Hematopoietic multipotent progenitor cell (in vitro differentiated cells): ENCODE measurements around the gene TLK1. TPM values are rescaled to one million over a fixed set of nuclear protein-coding genes. Genes with fewer than 3 reads are reported as not detected.
A peak's percentile ranks its signal among the peaks of the same experiment; 100 is the strongest.

Experiments
- DNase-seq, 3 donors: peaks; one replicate each; pipeline ENCODE4 v3.0.0-alpha.2; 2011 to 2015; ENCODE audit warnings: low read depth in 2 of 3, low spot score in 2 of 3
- total RNA-seq: library from RNA; depleted of rRNA; stranded (reverse); fragments of >200 nt; gene quantifications from one replicate; pipeline ENCODE4 v1.2.3, GENCODE V29; 2012

TLK1 gene
- total RNA-seq, 1 donor = 8.6 TPM

- peak in 1 of 3 donors; percentile 46 for DNase-seq
These were observed 189.6 kb downstream of the TLK1 start for GRCh38 chr2:170971071-170971470.

- DNase-seq = no peak
These were observed 190.7 kb downstream of the TLK1 start for GRCh38 chr2:170969872-170970496.

- DNase-seq = no peak
These were observed 191.7 kb downstream of the TLK1 start for GRCh38 chr2:170969030-170969429.

- DNase-seq = no peak
These were observed 192.3 kb downstream of the TLK1 start for GRCh38 chr2:170968205-170969003.

GRCh38 chr2:170967553-170967952 lies 193.1 kb downstream of the TLK1 start:
- no peak for DNase-seq

- DNase-seq = peak in 1 of 3 donors; percentile 27
These were observed 193.9 kb downstream of the TLK1 start for GRCh38 chr2:170966648-170967396.

- no peak for DNase-seq
These were observed 195.1 kb downstream of the TLK1 start for GRCh38 chr2:170965446-170966225.

GRCh38 chr2:170963386-170963785 lies 197.3 kb downstream of the TLK1 start:
- DNase-seq = no peak

- no peak for DNase-seq
These were observed 206.8 kb downstream of the TLK1 start for GRCh38 chr2:170953941-170954340.

GRCh38 chr2:170950221-170950761 lies 210.4 kb downstream of the TLK1 start:
- no peak for DNase-seq

- no peak for DNase-seq
These were observed 211.3 kb downstream of the TLK1 start for GRCh38 chr2:170949415-170949814.

- no peak for DNase-seq
These were observed 216.1 kb downstream of the TLK1 start for GRCh38 chr2:170944545-170944944.

- no peak for DNase-seq
These were observed 217.1 kb downstream of the TLK1 start for GRCh38 chr2:170943596-170943995.

- DNase-seq = no peak
These were observed 217.7 kb downstream of the TLK1 start for GRCh38 chr2:170943041-170943440.

- no peak for DNase-seq
These were observed 218.1 kb downstream of the TLK1 start for GRCh38 chr2:170942615-170943014.

Other genes with a start within 250 kb of the TLK1 start
- gene GORASP2, start 231.6 kb downstream of the TLK1 start, total RNA-seq = 33.4 TPM